SKM-1 treated with dmso at 0.1 percent for 144 hours (cell line): ENCODE results near the gene COX10.
"Not testable (repeated sequence)": the region's sequence is repeated elsewhere in the genome, so short reads cannot be mapped to it uniquely, and the experiment has no call there.

Experiments used
- DNase-seq: peaks from one replicate; lab custom pipeline; 2025; ENCODE audit not compliant: unreplicated experiment; lab: John Stamatoyannopoulos, UW

The COX10 gene

GRCh38 chr17:14202388-14203166 lies 133.3 kb downstream of the COX10 start:
- no peak for DNase-seq

GRCh38 chr17:14203388-14203787 lies 134.1 kb downstream of the COX10 start:
- DNase-seq = no peak

- DNase-seq = no peak
Measured at GRCh38 chr17:14204084-14204483, 134.8 kb downstream of the COX10 start.

GRCh38 chr17:14204546-14204945 lies 135.2 kb downstream of the COX10 start:
- no peak for DNase-seq

- no peak for DNase-seq
Measured at GRCh38 chr17:14205380-14205779, 136.1 kb downstream of the COX10 start.

GRCh38 chr17:14205992-14206461 lies 136.7 kb downstream of the COX10 start:
- no peak for DNase-seq

- DNase-seq = no peak
Measured at GRCh38 chr17:14206891-14207290, 137.6 kb downstream of the COX10 start.

GRCh38 chr17:14207791-14208190 lies 138.5 kb downstream of the COX10 start:
- DNase-seq = no peak

GRCh38 chr17:14209215-14209614 lies 139.9 kb downstream of the COX10 start:
- no peak for DNase-seq

- DNase-seq = no peak
Measured at GRCh38 chr17:14211246-14211645, 141.9 kb downstream of the COX10 start.

GRCh38 chr17:14211801-14212200 lies 142.5 kb downstream of the COX10 start:
- DNase-seq = no peak

GRCh38 chr17:14212401-14212800 lies 143.1 kb downstream of the COX10 start:
- no peak for DNase-seq

- DNase-seq = peak; percentile 50
Measured at GRCh38 chr17:14214271-14214670, 145.0 kb downstream of the COX10 start.

GRCh38 chr17:14222611-14223010 lies 153.3 kb downstream of the COX10 start:
- no peak for DNase-seq

- no peak for DNase-seq
Measured at GRCh38 chr17:14225254-14225980, 156.1 kb downstream of the COX10 start.

GRCh38 chr17:14227052-14227451 lies 157.7 kb downstream of the COX10 start:
- DNase-seq = no peak

- DNase-seq = no peak
Measured at GRCh38 chr17:14228903-14229302, 159.6 kb downstream of the COX10 start.

GRCh38 chr17:14231187-14231586 lies 161.9 kb downstream of the COX10 start:
- DNase-seq = not testable (repeated sequence)

GRCh38 chr17:14235047-14235446 lies 165.7 kb downstream of the COX10 start:
- not testable (repeated sequence) for DNase-seq

GRCh38 chr17:14236032-14236431 lies 166.7 kb downstream of the COX10 start:
- DNase-seq = not testable (repeated sequence)

- DNase-seq = not testable (repeated sequence)
Measured at GRCh38 chr17:14236762-14237161, 167.5 kb downstream of the COX10 start, which contains the start of gene CDRT15. Gene CDRT15 (minus strand): TSS chr17:14236862. CDS start chr17:14236833, 29 bp downstream.

- not testable (repeated sequence) for DNase-seq
Measured at GRCh38 chr17:14239271-14239670, 170.0 kb downstream of the COX10 start.
